HG03064 (cell line): ENCODE measurements around the gene TNFRSF25.

Experiments
- ATAC-seq: cut with Tn5 transposase; IDR thresholded peaks from one replicate; pipeline ENCODE4 v1.9.1; 2021; ENCODE audit warnings: low read depth; ENCODE audit not compliant: unreplicated experiment

Gene TNFRSF25

DNA sequence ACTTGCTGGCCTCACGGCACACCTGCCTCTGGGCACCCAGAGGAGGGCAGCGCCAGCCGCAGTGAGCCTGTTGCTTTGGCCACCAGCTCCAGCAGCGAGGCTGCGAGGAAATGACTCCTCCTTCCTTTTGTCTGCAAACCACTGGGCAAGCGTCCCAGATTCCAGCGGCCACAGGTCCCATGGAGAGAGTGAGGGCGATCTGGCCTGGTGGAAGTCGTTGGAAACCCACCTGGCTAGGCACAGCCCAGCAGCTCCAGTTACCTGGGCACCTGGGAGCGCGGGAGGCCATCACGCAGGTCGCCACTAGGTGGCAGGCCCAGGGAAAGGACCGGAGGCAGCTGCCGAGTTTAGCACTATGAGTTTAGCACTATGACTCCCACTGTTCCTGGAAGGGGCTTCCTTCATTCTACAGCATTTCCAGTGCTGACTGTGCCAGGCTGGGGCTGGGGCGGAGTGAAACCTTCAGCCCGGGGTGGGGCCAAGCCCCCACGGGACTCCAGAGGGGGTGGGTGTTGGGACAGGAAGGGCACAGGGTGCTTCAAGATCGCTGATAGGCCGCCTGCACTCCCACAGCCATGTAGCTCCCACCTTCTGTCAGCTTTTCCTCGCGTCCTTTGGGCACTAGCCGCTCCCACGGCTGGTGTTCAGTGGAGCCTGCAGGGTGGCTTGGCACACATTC, 42.5 kb downstream of the TNFRSF25 start:
- no peak for ATAC-seq

DNA sequence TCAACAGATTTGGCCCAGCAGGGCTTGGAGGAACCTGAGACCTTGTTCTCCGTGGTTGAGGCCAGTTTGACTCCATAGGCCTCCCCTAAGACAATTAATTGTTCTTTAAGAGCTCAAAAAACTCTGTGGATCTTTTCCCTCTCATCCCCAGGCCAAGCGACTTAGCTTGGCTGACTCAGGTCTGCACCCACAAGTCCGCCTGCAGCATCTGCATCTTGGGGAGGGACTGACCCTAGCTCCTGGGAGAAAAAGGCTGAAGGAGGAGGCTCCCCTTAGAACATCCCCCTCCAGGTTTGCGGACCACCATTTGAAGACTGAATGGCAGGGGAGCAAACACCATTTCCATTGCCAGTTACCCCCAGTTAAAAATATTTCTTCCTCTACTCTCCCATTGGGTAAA, 44.7 kb downstream of the TNFRSF25 start:
- ATAC-seq, result no peak

DNA sequence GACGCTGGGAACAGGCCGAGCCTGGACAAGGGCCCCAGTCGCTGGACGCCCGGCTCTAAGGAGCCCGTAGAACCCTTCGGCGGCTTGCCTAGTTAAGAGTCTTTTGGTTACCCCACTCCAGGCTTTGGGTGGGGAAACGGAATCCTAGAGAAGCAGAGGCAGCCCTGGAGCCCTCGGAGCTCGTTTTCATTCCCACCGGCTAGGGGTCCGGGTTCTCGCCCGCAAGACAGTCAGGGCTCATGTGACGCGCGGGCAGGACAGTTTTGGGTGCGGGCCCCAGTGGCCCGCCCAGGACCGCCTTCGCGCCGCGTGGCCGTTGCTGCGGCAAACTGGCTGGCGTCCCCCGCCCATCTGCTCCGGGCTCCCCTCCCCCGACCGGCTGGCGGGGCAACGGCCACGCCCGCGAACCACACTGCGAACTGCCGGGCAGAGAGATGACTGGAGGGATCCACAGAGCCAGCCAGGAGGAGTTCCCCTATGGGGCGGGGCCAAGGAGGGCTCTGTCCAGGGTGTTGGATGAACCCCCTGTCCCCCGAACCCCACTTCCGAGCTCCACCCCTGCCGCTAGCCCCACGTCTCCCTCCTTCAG, 45.4 kb downstream of the TNFRSF25 start:
- no peak for ATAC-seq

DNA sequence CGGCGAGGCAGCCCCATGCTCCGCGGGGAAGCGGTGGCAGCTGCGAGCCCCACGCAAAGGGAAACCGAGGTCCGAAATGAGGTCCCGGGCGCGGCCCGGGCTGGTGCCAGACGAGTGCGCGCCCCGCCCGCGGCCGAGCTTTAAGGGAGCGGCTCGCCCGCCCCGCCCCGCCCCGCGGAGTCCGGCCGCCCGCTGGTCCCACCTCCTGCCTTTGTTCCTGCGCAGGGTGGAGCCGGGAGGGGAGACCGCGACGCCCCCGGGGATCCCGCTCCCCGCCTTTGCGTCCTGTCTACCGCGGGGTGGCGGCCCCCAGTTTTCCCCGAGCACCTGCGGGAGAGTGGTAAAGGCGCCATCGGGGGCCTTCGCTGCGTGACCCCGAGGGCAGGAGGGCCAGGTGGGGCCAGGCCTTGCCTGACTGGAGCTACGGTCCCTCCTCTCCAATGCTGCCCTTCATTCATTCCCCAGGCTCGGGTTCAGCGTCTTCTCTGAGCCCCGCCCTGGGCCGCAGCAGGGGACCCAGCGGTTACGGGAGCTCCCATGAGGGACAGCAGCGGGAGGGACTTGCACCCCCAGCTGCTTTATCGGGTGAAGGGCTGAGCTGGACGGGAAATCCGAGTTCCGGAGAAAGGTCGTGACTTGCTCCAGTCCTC, 46.0 kb downstream of the TNFRSF25 start, which contains the start of gene HES2:
Gene HES2, minus strand, starts transcription at position 116 of the 650 bp plus-strand sequence. Its CDS starts 99 bp downstream, at position 17.
- ATAC-seq, result no peak

DNA sequence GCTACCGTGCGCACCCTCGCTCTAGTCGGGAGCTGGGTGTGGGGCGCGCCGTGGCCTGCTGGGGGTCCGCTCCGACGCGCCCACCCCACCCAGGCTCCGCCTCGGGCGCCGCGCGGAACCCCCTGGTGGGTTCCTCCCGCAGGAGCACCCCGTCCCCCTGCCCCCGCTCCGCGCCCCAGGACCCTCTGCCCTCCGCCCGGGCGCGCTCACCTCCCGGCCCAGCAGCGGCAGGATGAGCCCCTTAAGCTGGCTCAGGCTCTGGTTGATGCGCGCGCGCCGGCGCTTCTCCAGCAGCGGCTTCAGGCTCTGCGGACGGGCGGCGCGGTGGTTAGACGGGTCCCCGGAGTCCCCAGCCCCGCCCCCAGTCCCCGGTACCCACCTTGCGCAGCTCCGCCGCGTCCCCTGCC, 46.6 kb downstream of the TNFRSF25 start:
- ATAC-seq, result no peak

DNA sequence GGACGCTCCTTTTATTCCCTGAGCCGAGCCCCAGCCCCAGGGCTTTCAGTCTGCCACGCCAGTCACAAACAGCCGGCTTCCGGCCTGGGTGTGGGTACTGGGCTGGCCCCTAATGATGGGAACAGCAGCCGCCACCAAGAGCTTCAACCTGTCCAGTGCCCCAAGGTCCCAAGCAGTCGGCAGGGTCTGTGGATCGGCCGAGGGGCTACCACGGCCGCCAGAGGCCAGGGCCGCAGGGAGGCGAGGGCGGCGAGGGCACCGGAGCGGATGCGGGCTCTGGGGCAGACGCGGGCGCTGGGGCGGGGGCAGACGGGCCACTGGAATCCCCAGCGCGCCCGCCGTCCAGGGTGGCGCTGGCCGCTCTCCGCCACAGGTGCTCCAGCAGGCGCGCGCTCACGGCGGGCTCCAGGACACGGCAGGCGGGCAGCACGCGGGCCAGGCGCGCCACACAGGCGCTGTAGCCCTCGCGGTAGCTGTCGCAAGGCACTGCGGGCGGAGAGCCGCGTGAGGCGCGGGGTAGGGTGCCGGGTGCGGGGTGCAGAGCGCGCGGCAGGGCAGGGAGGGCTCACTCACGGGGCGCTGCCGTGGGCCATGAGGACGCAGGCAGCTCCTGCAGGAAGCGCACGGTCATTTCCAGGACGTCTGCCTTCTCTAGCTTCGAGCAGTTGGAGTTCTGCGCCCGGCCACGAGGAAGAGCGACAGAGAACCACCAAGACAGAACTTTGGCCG, 47.1 kb downstream of the TNFRSF25 start:
- no peak for ATAC-seq

DNA sequence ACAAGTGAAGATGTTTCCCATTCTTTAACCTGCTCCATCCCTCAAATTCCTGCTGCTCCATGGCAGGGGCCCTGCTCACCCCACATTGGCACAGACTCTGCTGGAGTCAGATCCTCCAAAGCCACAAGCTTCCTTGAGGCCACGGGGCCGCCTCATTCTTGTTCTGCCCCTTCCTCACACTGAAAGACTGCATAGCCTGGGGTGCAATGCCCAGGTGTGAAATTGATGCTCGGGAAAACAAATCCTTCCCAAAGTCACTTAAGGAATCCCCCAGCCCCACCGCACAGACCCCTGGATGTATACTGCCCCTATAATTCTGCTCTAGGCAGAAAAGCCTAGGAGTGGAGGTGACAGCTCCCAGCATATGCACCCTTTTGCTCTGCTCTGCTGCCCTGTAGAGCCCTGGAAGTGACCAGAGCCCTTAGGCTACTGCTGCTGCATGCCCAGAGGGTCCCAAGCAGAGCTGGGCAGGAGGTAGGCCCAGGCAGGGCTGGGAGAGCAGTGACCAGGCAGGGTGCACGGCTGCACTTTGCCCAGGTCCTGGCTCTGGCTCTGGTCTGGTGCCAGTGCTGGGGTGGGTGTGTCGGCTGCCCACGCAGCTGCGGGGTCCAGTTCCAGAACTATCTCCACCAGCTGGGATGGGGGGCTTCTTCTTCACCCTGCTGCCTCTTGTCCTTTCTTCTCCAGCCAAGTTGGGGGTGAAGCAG, 47.9 kb downstream of the TNFRSF25 start:
- ATAC-seq, result no peak

DNA sequence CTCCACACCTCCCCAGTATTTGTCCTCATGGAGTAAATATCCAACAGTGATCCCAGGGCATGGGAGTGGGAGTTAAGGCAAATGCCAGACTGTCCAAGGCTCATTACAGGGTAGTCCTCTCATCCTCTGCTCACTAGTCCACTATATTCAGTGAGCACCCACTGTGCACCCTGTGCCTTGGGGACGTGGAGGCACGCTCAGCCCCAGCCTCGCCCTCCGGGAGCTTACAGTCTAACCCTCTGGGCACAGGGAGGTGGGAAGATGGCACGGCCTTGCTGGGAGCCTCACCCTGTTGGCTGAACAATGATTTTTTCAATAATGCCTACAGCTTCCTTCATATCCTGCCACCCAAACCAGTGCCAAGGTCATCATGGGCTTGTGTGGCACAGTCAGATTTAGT, 49.1 kb downstream of the TNFRSF25 start:
- no peak for ATAC-seq

DNA sequence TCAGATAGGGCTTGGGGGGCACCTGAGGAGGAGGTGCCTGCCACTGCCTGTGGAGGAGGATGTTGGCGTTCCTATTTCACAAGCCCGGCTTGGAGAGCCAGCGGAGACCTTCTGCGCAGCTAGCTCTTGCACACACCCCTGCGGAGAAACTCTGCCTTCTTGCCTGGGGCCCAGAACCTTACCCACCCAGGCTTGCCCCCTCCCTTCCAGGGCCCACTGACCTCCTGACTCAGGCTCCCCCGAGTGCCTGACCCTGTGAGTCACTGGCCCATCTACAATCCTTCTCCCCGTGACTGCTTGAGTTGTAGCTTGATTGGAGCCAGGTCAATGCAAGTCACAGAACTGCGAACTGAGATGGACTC, 49.7 kb downstream of the TNFRSF25 start:
- no peak for ATAC-seq

DNA sequence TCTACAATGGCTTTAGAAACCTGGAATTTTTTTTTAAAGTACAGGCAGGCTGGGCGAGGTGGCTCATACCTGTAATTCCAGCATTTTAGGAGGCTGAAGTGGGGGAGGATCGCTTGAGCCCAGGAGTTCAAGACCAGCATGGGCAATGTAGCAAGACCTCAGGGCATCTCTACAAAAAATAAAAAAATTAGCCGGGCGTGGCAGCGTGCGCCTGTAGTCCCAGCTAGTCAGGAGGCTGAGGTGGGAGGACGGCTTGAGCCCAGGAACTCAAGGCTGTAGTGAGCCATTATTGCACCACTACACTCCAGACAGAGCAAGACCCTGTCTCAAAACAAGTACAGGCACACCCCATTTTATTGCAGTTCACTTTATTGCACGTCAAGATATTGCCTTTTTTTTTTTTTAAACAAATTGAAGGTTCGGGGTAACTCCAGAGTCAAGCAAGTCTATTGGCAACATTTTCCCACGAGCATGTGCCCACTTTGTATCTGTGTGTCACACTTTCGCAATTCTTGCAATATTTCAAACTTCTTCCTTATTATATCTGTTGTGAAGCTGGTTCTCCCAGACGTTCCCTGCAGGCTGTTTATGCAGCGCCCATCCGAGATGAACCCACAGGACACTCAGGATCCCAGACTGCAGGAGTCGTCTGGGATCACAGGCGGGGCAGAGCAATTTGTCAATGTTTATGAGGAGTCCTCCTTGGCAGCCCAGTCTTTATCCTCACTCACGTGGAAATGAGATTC, 50.9 kb downstream of the TNFRSF25 start:
- ATAC-seq, result no peak

DNA sequence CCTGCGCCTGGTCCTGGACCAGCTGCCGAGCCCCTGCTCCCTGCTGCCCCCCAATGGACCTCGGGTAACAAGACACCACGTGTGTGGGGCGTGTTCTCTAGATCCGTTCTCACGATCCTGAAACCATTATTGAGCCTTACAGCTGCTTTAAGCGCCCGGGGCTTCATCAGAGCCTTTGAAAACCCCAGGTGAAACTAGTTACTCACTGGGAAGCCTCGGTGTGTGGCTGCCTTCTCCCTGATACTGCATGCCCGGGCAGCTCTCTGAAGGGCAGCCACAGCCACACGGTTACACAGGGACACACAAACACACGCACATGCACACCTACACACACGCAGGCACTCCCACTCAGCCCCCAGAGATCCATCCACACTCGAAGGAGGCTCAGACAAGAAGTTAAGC, 51.5 kb downstream of the TNFRSF25 start:
- ATAC-seq, result no peak

DNA sequence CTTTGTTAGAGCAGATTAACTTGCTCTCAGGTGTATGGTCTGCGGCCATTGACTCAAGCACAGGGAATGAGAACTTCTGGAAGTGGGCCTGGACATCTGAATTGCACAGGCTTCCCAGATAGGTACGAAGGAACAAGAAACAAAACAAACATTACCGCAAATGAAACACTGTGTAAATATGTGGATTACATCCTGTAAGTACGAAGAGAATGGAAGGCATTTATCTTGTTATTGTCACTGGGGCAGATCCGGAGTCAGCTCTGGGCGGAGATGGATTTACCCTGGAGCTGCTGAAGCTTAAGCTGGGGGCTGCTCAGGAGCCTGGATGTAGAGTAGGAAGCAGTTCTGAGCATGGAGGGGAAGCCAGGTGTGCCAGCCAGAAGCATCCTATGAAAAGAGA, 53.1 kb downstream of the TNFRSF25 start:
- ATAC-seq, result no peak
